Measurements from ENCODE around the gene HAS3.
"Not testable (repeated sequence)": the region's sequence is repeated elsewhere in the genome, so short reads cannot be mapped to it uniquely, and the experiment has no call there.

The HAS3 gene

GRCh38 chr16:69105501-69106361 is at the start of gene HAS3:
Gene HAS3, plus strand, starts transcription at chr16:69105653. Its CDS starts 3,743 bp downstream, at chr16:69109396.
- DNase-seq (ENCODE audit: low read depth in 2 of 2), result no peak

- no peak for DNase-seq (ENCODE audit: low read depth in 2 of 2)
Measured at GRCh38 chr16:69055980-69056379, 49.5 kb upstream of the HAS3 start.

- DNase-seq (ENCODE audit: low read depth in 2 of 2), result no peak
Measured at GRCh38 chr16:69056421-69056820, 49.0 kb upstream of the HAS3 start.

DNA sequence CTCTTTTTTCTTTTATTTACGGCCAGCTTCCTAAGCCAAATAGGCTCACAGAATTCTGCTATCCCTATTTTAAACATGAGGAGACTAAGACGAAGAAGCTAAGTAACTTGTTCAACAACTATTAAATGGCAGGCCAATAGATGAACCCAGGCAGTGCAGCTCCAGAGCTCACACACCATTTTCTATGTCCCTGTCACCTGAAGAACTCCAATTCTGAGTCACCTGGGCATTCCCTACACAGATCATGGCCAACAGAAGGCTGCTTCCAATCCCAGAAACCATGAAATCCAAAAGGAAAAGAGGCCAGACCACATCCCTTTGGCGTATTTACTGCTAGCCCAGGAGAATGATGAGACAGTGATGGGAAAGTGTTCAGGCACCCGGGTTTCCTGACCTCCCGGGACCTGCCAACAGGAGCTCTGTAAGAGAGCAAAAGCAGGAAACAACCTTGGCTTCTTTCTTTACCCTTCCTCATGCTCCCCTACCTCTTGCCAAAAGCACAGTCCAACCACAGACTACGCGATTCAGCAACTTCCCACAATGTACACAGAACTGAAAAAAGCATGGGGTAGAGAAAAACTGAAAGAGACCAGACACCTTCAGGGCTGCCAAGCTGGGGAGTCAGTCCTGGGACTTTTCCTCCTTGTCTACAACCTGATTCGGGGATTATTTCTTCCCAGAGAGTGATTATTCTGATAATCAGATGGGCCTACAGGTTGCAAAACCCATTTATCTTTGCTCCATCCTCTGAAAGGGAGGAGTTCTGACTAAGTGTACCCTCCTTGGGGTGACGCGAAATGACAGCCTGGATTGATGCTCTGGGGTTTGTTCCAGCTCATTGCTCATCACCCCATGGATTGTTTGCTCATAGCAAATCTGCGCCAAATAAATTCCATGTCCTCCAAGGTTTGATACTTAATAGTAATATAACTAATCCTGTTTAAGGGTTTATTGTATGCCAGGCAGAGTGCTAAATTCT is 47.8 kb upstream of the HAS3 start:
- no peak for DNase-seq (ENCODE audit: low read depth in 2 of 2)

GRCh38 chr16:69063491-69063890 is 42.0 kb upstream of the HAS3 start:
- not testable (repeated sequence) for DNase-seq (ENCODE audit: low read depth in 2 of 2)

- DNase-seq (ENCODE audit: low read depth in 2 of 2), result no peak
Measured at GRCh38 chr16:69064124-69064763, 41.2 kb upstream of the HAS3 start.

- DNase-seq (ENCODE audit: low read depth in 2 of 2), result no peak
Measured at GRCh38 chr16:69064764-69065313, 40.6 kb upstream of the HAS3 start.

- no peak for DNase-seq (ENCODE audit: low read depth in 2 of 2)
Measured at GRCh38 chr16:69069504-69069903, 35.9 kb upstream of the HAS3 start.

DNA sequence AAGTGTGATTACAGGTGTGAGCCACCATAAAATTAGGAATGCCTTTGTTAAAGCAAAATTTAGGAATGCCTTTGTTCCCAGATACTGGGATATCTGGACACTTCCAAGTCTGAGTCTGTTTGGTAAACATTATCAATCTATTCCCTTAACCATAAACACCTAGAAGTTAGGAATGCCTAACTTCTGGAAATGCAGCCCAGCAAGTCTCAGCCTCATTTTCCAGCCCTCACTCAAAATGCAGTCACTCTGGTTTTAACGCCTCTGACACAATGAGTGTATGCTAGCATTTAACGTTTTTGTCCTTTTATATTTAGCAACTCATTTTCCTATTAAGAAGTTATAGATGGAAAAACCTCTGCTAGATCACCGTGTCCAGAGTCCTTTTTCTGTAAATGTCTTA is 34.4 kb upstream of the HAS3 start:
- DNase-seq (ENCODE audit: low read depth in 2 of 2), result no peak

DNA sequence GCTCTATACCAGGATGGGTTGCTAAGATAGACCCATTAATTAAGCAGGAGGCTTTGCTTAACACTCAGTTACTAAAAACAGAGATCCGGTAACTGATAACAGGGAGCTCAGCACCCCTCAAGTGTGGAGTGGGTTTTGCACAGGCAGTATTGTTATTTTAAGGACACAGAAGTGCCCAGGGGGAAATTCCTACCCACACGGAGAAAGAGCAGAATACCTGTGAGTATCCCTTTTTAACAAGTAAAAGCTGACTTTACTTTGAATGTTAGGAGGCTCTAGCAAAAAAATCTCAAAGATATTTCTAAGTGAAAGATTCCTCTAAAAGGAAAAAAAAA is 32.8 kb upstream of the HAS3 start:
- DNase-seq (ENCODE audit: low read depth in 2 of 2), result no peak

DNA sequence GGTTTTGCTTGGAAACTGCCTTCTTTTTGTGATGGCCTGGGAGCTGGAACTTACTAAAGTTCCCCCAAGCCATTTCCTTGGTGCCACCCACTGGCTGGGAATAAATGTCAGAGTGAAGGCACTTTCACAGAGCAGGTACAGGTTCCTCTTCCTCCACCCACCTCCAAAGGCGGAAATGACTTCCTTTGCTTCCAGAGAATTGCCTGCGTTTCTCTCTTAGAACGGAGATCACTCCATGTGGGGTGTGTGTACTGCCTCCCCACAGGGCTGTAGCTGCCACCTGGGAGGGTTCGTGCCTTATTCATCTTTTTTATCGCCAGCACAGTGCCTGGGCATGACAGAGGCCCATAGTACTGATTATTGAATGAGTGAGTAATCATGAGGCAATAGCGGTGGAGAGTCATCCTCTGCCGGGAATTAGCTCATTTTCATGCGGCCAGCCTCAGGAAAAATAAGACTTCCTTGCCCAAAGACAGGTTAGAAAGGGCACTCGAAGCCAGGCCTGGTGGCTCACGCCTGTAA is 32.2 kb upstream of the HAS3 start:
- DNase-seq (ENCODE audit: low read depth in 2 of 2), result no peak

GRCh38 chr16:69077251-69077650 is 28.2 kb upstream of the HAS3 start:
- no peak for DNase-seq (ENCODE audit: low read depth in 2 of 2)

DNA sequence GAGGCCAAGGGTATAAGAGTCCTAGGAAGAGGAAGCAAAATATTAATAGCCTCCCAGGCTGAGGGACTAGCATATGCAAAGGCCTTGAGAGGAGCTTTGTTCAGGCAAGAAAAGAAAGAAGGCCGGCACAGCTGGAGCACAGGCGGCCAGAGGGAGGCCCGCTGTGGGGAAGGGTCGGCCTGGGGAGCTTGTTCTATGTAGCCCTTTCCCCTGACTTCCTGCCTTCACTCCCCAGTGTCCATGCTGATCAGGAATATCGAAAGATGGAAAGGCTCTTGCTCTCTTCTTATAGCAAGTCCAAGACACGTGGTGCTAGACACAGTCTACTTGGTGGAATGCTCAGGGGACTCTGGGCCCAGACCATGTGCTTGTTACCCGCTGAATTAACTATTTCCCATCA is 27.4 kb upstream of the HAS3 start:
- DNase-seq (ENCODE audit: low read depth in 2 of 2), result no peak

- no peak for DNase-seq (ENCODE audit: low read depth in 2 of 2)
Measured at GRCh38 chr16:69079697-69080096, 25.8 kb upstream of the HAS3 start.

DNA sequence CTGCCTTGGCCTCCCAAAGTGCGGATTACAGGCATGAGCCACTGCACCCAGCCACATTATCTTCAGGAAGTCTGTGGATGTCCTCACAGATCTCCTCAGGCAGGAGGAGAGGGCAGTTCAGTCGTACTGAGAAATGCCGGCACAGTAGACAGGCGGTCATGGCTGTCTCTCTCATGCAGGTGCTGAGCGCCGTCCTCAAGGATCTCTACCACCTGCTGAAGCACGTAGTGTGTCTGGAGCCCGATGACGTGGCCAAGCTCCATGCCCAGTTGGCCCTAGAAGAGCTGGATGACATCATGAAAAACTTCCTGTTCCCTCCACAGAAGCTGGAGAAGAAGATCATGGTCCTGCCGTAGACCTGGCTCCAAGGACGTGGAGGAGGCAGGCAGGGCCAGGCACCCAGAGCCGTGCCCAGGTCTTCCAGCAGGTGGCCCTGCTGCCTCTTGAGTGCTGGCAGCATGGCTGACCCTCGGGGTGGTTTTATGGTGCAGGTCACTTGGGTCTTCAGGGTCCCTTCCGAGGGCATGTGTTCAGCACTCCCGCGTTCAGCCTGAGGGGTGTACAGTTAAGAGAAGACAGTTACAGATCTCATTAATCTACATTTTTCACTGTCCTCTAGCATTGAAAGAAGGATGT is 22.0 kb upstream of the HAS3 start:
- no peak for DNase-seq (ENCODE audit: low read depth in 2 of 2)

GRCh38 chr16:69084289-69084688 is 21.2 kb upstream of the HAS3 start:
- DNase-seq (ENCODE audit: low read depth in 2 of 2), result no peak

- no peak for DNase-seq (ENCODE audit: low read depth in 2 of 2)
Measured at GRCh38 chr16:69085032-69085695, 20.3 kb upstream of the HAS3 start.

DNA sequence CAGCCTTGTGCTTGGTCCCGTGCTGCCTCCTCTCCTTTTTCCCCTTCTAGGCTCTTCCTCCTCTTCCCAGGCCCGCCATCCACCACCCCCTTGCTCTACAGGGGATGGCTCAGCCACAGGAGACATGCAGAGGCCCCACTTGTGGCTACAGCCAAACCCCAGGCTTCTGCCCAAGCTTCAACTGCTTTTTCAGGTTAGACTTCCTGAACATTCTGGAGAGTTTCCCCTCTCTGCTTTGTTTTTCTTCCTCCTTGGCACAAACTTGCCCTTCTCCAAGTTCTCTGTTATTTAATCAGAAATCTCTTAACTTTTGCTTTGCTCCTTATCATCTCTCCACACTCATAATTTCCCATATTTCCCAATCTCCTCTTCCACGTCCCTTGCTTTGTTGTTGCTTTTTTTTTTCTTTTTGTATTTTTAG is 18.3 kb upstream of the HAS3 start:
- DNase-seq (ENCODE audit: low read depth in 2 of 2), result no peak

GRCh38 chr16:69088684-69089083 is 16.8 kb upstream of the HAS3 start:
- DNase-seq (ENCODE audit: low read depth in 2 of 2), result no peak

- peak in 1 of 2 donors; percentile 14 for DNase-seq (ENCODE audit: low read depth in 2 of 2)
Measured at GRCh38 chr16:69089091-69089910, 16.2 kb upstream of the HAS3 start.

All from stimulated activated CD8-positive, alpha-beta memory T cell treated with anti-CD3 and anti-CD28 coated beads, Interleukin-15, amount 100 ng/mL, for 4 hours (primary cell).